Activated B cell treated with CpG ODN at 0.5 μM for 24 hours (primary cell): ENCODE measurements around the gene ZP1. TPM values are rescaled to one million over a fixed set of nuclear protein-coding genes. Genes with fewer than 3 reads are reported as not detected.

Source experiments
- ATAC-seq: fragments of 200-7000 bp; cut with Tn5 transposase; one replicate; pipeline ENCODE4 v1.10.0; 2021; ENCODE audit warnings: low read depth, mild to moderate bottlenecking, moderate library complexity
- CTCF ChIA-PET: fragments of 350-600 bp; sonication (Branson Sonifier 250); formaldehyde crosslinking; loops from one replicate; lab custom pipeline; 2021; ENCODE audit warnings: antibody characterized with exemption; lab: Charles Lee
- POLR2A ChIA-PET: fragments of 350-600 bp; sonication (Branson Sonifier 250); formaldehyde crosslinking; loops from one replicate; lab custom pipeline; 2021; ENCODE audit warnings: antibody characterized with exemption; lab: Charles Lee
- DNase-seq: peaks from one replicate; pipeline ENCODE4 v3.0.0; 2022
- H3K27ac Mint-ChIP-seq: one replicate; pipeline ENCODE4 v1.8.0; 2020; ENCODE audit warnings: mixed read lengths
- H3K27me3 Mint-ChIP-seq: one replicate; pipeline ENCODE4 v1.8.0; 2021; ENCODE audit warnings: mixed read lengths
- H3K36me3 Mint-ChIP-seq: one replicate; pipeline ENCODE4 v1.8.0; 2021; ENCODE audit warnings: low read depth, mixed read lengths
- H3K4me1 Mint-ChIP-seq: one replicate; pipeline ENCODE4 v1.8.0; 2021; ENCODE audit warnings: mixed read lengths
- H3K4me3 Mint-ChIP-seq: one replicate; pipeline ENCODE4 v1.8.0; 2020; ENCODE audit warnings: mild to moderate bottlenecking, mixed read lengths
- H3K9me3 Mint-ChIP-seq: one replicate; pipeline ENCODE4 v1.8.0; 2020; ENCODE audit warnings: mixed read lengths
- intact Hi-C: fragments of 100-400 bp; cut with micrococcal nuclease; formaldehyde crosslinking; loops from one replicate; pipeline ENCODE4 v1.15.1; 2024
- total RNA-seq: library from RNA; stranded (reverse); gene quantifications from 2 replicates; pipeline ENCODE4 v1.2.3, GENCODE V29; 2022
- TF ChIP-seq, protein P1 (sequence below): fragments of 200-600 bp; IDR thresholded peaks from one replicate; pipeline ENCODE4 v1.8.0; 2022; ENCODE audit warnings: antibody characterized with exemption, mild to moderate bottlenecking

The ZP1 gene
- total RNA-seq, 1 donor from 2014 or later, result not detected

DNA sequence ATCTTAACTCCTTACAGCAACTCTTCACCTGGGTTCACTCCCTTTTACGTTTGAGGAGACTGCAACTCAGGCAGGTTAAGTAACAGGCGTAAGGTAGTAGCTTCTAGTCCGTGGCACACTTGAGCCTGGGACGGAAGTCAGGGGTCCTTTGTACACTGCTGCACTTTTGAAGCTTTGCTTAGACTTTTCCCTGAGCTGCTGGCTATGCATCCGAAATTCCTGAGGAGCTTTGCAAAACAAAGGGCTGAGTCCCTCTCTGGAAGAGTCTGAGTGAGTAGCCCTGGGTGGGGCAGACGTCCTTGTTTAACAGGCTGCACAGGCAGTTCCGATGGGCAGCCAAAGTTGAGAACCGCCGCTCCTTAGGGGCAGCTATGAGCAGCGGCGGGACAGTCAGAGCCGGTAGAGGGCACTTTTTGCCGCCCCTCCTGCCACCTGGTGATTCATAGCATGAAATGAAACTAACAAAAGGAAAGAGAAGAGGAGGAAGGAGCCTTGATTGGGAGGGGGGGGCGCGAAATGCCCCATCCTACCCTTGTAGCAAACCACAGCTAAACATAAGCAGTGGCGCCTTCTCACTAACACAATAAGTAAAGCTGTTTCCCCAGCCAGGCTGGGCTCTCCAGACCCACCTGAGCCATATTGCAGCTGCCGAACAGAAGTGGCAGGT is 48.0 kb downstream of the ZP1 start:
- H3K27me3 Mint-ChIP-seq, result no peaks in the 10 kb centered on the region
- peak; percentile 68 for DNase-seq
- TF ChIP-seq, protein P1, sequence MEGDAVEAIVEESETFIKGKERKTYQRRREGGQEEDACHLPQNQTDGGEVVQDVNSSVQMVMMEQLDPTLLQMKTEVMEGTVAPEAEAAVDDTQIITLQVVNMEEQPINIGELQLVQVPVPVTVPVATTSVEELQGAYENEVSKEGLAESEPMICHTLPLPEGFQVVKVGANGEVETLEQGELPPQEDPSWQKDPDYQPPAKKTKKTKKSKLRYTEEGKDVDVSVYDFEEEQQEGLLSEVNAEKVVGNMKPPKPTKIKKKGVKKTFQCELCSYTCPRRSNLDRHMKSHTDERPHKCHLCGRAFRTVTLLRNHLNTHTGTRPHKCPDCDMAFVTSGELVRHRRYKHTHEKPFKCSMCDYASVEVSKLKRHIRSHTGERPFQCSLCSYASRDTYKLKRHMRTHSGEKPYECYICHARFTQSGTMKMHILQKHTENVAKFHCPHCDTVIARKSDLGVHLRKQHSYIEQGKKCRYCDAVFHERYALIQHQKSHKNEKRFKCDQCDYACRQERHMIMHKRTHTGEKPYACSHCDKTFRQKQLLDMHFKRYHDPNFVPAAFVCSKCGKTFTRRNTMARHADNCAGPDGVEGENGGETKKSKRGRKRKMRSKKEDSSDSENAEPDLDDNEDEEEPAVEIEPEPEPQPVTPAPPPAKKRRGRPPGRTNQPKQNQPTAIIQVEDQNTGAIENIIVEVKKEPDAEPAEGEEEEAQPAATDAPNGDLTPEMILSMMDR, result no peak
- intact Hi-C loops, result loop anchor here (1.0 to 5.0 kb wide), 11 partner anchors 9 to 272 kb away; partner anchors contain the start of genes PRPF19, SLC15A3 and VPS37C
- ATAC-seq, result peak; percentile 63
- ChIA-PET POLR2A (interaction anchor here (0.5 to 9.3 kb wide), 22 partner anchors 8 to 446 kb away, joined by 3 to 191 read pairs (median 7); partner anchors contain the start of genes CD6, CYB561A3, PRPF19 and SLC15A3), CTCF (interaction anchor here (0.6 to 2.6 kb wide), 28 partner anchors 8 to 567 kb away, joined by 3 to 38 read pairs (median 5); partner anchors contain the start of genes CD6, PRPF19, SLC15A3 and VPS37C)
- peak overlapping the region; percentile 95 for H3K27ac Mint-ChIP-seq
- H3K9me3 Mint-ChIP-seq, result no peaks in the 10 kb centered on the region
- H3K36me3 Mint-ChIP-seq, result peaks cover 37% of the 10 kb centered on the region
- peak overlapping the region; percentile 98 for H3K4me3 Mint-ChIP-seq
- peaks cover 87% of the 10 kb centered on the region for H3K4me1 Mint-ChIP-seq

DNA sequence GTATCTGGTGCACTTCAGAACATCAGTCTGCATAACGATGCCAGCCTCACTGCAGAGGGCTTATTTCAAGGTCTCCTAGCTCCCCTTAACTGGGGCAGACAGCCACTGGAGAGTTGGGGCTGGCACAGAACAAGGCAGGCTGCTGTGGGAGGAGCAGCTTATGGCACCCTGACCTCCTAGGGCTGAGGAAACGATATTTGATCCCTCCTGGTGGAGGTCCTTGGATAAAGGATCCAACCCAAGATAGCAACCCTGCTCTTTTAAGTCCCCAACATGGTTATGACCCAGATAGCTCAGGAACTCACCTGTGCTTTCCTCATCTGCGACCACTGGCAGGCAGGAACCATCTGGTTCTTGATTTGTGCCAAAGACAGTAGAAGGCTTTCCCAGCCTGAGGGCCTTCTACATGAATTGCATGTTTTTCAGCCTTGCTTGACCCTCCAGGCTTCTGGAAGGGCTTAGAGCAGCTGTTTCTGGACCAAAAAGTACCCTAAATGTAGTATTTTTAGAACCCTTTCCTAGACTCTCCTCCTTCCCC is 49.4 kb downstream of the ZP1 start:
- Mint-ChIP-seq H3K4me1 (peaks cover 75% of the 10 kb centered on the region), H3K4me3 (no peak overlapping the region), H3K27ac (peak overlapping the region; percentile 95), H3K27me3 (no peaks in the 10 kb centered on the region), H3K36me3 (peaks cover 50% of the 10 kb centered on the region), H3K9me3 (no peaks in the 10 kb centered on the region)
- CTCF ChIA-PET, result interaction anchor here (0.8 to 2.6 kb wide), 6 partner anchors 15 to 54 kb away, joined by 3 to 38 read pairs (median 12); partner anchors contain the start of gene CD6
- POLR2A ChIA-PET, result interaction anchor here (3.4 to 9.3 kb wide), 3 partner anchors 15 to 72 kb away, joined by 13 to 191 read pairs (median 102); partner anchors contain the start of gene SLC15A3
- TF ChIP-seq, protein P1, result no peak
- ATAC-seq (no peak), DNase-seq (no peak)
- intact Hi-C loops, result loop anchor here (5.0 kb wide), 1 partner anchor 106 kb away; no protein-coding TSS in a partner anchor

DNA sequence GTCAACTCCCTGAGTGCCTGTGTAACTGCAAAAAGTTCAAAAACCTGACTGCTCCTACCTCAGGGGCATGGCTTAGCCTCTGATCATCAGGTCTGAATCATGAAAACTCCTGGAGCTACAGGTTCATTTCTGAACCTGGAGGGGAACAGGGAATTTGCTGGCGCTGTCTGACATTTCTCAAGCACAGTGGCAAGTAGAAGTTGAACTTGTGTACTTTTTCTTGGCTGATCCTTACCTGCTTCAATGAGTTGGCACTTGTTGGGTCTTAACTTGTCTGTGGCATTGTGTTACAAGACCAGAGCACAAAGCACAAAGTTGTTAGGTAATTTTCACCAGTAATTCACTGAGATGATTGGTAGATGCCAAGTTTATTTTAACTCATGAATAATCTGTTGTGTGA is 49.9 kb downstream of the ZP1 start:
- H3K4me3 Mint-ChIP-seq, result peak overlapping the region; percentile 24
- POLR2A ChIA-PET, result interaction anchor here (0.6 to 9.3 kb wide), 3 partner anchors 15 to 153 kb away, joined by 8 to 191 read pairs (median 102); partner anchors contain the start of gene SLC15A3
- H3K4me1 Mint-ChIP-seq, result peaks cover 70% of the 10 kb centered on the region

DNA sequence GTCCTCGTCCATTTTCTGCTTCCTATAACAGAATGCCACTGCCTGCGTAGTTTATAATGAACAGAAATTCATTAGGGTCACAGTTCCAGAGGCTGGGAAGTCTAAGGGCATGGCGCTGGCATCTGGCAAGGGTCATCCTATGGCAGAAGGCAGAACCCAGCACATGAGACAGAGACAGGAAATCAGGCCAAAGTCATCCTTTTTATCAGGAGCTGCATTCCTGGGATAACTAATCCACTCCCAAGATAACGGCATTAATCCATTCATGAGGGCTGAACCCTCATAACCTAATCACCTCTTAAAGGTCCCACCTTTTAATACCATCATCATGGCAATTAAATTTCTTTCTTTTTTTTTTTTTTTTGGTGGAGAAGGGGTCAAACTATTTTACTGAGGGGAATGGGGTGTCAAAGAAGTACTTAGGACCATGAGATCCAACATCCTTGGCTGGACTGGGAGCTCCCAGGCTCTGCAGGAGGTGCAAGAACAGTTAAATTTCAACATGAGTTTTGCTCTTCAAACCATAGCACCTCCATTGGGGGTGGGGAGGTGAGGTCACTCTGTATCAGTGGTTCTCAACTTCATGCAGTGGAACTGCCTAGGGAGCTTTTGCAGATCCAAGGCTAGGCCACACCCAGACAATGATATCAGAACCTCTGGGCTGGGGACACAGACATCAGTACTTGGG is 51.1 kb downstream of the ZP1 start:
- TF ChIP-seq, protein P1, result no peak
- no peak overlapping the region for H3K4me3 Mint-ChIP-seq
- peaks cover 67% of the 10 kb centered on the region for H3K36me3 Mint-ChIP-seq
- intact Hi-C loops, result loop anchor here (5.0 kb wide), 1 partner anchor 104 kb away; no protein-coding TSS in a partner anchor
- ChIA-PET CTCF (interaction anchor here (1.2 kb wide), 1 partner anchor 211 kb away, joined by 4 read pairs; no protein-coding TSS in a partner anchor), POLR2A (interaction anchor here (0.7 to 9.3 kb wide), 6 partner anchors 14 to 139 kb away, joined by 3 to 191 read pairs (median 4); partner anchors contain the start of genes CD6 and SLC15A3)
- no peaks in the 10 kb centered on the region for H3K27me3 Mint-ChIP-seq
- no peaks in the 10 kb centered on the region for H3K9me3 Mint-ChIP-seq
- peak overlapping the region; percentile 46 for H3K27ac Mint-ChIP-seq
- H3K4me1 Mint-ChIP-seq, result peaks cover 63% of the 10 kb centered on the region
- DNase-seq (no peak), ATAC-seq (no peak)

More for the DNA sequence above, 49.9 kb downstream of the ZP1 start:
- intact Hi-C loops, result loop anchor here (5.0 kb wide), 1 partner anchor 105 kb away; no protein-coding TSS in a partner anchor
- H3K36me3 Mint-ChIP-seq, result peaks cover 55% of the 10 kb centered on the region
- peak overlapping the region; percentile 22 for H3K27ac Mint-ChIP-seq
- ATAC-seq (no peak), DNase-seq (no peak)
- TF ChIP-seq, protein P1, result no peak
- H3K27me3 Mint-ChIP-seq, result no peaks in the 10 kb centered on the region
- CTCF ChIA-PET, result interaction anchor here (0.8 to 1.2 kb wide), 3 partner anchors 21 to 212 kb away, joined by 3 to 4 read pairs (median 3); no protein-coding TSS in a partner anchor
- no peaks in the 10 kb centered on the region for H3K9me3 Mint-ChIP-seq
